ENCODE results near the gene AGER. TPM values are rescaled to one million over a fixed set of nuclear protein-coding genes. Genes with fewer than 3 reads are reported as not detected.

AGER gene
- total RNA-seq, 1 donor from 2014 or later = 25.7 TPM

GRCh38 chr6:32140420-32141046, 43.5 kb downstream of the AGER start:
- Mint-ChIP-seq H3K4me1 (no peaks in the 10 kb centered on the region), H3K27me3 (ENCODE audit: low read depth) (peaks cover under 1% of the 10 kb centered on the region), H3K27ac (ENCODE audit: unreplicated experiment) (no peak overlapping the region), H3K36me3 (ENCODE audit: low read depth) (no peaks in the 10 kb centered on the region), H3K9me3 (no peaks in the 10 kb centered on the region), H3K4me3 (no peak overlapping the region)
- no peak for DNase-seq (ENCODE audit: low read depth, low spot score)
- TF ChIP-seq, protein P1, sequence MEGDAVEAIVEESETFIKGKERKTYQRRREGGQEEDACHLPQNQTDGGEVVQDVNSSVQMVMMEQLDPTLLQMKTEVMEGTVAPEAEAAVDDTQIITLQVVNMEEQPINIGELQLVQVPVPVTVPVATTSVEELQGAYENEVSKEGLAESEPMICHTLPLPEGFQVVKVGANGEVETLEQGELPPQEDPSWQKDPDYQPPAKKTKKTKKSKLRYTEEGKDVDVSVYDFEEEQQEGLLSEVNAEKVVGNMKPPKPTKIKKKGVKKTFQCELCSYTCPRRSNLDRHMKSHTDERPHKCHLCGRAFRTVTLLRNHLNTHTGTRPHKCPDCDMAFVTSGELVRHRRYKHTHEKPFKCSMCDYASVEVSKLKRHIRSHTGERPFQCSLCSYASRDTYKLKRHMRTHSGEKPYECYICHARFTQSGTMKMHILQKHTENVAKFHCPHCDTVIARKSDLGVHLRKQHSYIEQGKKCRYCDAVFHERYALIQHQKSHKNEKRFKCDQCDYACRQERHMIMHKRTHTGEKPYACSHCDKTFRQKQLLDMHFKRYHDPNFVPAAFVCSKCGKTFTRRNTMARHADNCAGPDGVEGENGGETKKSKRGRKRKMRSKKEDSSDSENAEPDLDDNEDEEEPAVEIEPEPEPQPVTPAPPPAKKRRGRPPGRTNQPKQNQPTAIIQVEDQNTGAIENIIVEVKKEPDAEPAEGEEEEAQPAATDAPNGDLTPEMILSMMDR (conservative IDR thresholded peaks at IDR 0.05) = no peak

- Mint-ChIP-seq H3K9me3 (no peaks in the 10 kb centered on the region), H3K36me3 (ENCODE audit: low read depth) (no peaks in the 10 kb centered on the region), H3K4me3 (no peak overlapping the region), H3K4me1 (no peaks in the 10 kb centered on the region), H3K27ac (ENCODE audit: unreplicated experiment) (no peak overlapping the region), H3K27me3 (ENCODE audit: low read depth) (peaks cover 4% of the 10 kb centered on the region)
- DNase-seq (ENCODE audit: low read depth, low spot score) = no peak
- TF ChIP-seq, protein P1 (conservative IDR thresholded peaks at IDR 0.05) = no peak
These were observed 44.5 kb downstream of the AGER start for GRCh38 chr6:32139590-32139989.

DNA sequence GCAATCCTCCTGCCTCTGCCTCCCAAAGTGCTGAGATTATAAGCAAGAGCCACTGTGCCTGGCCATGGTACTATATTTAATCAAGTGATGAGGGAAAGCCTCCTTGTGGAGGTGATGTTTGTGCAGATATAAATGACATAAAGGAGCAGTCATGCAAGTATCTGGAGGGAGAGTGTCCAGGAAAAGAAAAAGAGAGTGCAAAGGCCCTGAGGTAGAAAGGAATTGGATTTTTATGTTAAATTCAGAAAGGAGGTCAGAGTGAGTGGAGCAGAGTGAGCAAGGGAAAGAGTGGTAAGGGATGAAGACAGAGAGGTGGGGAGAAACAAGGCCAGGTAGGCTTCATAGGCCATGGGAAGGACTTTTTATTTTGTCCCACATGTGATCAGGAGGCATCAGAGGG, 46.6 kb downstream of the AGER start:
- no peaks in the 10 kb centered on the region for H3K4me1 Mint-ChIP-seq
- TF ChIP-seq, protein P1 (conservative IDR thresholded peaks at IDR 0.05) = no peak
- H3K27ac Mint-ChIP-seq (ENCODE audit: unreplicated experiment) = no peak overlapping the region
- no peak for DNase-seq (ENCODE audit: low read depth, low spot score)
- peaks cover 4% of the 10 kb centered on the region for H3K27me3 Mint-ChIP-seq (ENCODE audit: low read depth)
- no peaks in the 10 kb centered on the region for H3K36me3 Mint-ChIP-seq (ENCODE audit: low read depth)
- H3K9me3 Mint-ChIP-seq = no peaks in the 10 kb centered on the region
- H3K4me3 Mint-ChIP-seq = no peak overlapping the region

DNA sequence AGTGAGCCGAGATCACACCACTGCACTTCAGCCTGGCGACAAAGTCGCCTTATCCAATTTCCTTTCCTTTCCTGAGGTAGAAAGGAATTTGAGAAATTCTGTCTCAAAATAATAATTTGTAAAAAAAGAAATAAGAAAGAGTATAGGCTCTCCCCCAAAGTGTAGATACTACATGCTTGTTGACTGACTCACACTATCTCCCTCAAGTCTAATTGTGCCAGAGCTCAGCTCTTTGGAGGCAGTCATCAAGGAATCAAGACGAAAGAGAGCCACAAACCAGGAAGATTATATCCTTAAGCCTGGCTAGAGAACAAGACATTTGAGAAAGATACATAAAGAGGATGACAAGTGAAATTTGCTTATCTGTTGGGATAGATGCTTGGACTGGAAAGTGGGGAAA, 50.3 kb downstream of the AGER start:
- Mint-ChIP-seq H3K27ac (ENCODE audit: unreplicated experiment) (no peak overlapping the region), H3K36me3 (ENCODE audit: low read depth) (no peaks in the 10 kb centered on the region)
- TF ChIP-seq, protein P1 (conservative IDR thresholded peaks at IDR 0.05) = no peak

GRCh38 chr6:32132110-32132509, 51.9 kb downstream of the AGER start:
- DNase-seq (ENCODE audit: low read depth, low spot score) = no peak
- Mint-ChIP-seq H3K27ac (ENCODE audit: unreplicated experiment) (no peak overlapping the region), H3K4me3 (peak overlapping the region; percentile 2), H3K9me3 (peaks cover 2% of the 10 kb centered on the region), H3K27me3 (ENCODE audit: low read depth) (peaks cover 6% of the 10 kb centered on the region), H3K4me1 (peaks cover 32% of the 10 kb centered on the region), H3K36me3 (ENCODE audit: low read depth) (no peaks in the 10 kb centered on the region)
- TF ChIP-seq, protein P1 (conservative IDR thresholded peaks at IDR 0.05) = no peak

More for the DNA sequence above, 50.3 kb downstream of the AGER start:
- Mint-ChIP-seq H3K4me3 (no peak overlapping the region), H3K4me1 (peaks cover 15% of the 10 kb centered on the region), H3K27me3 (ENCODE audit: low read depth) (peaks cover 6% of the 10 kb centered on the region), H3K9me3 (peaks cover 2% of the 10 kb centered on the region)
- DNase-seq (ENCODE audit: low read depth, low spot score) = no peak
